OCI-LY3 (cell line): ENCODE data around the gene NDUFB10.

ENCODE experiments used
- EZH2phosphoT487 ChIP-seq: fragments of 200-600 bp; shearing (Covaris generic); IDR thresholded peaks from 2 replicates; pipeline ENCODE4 v1.6.1; 2018; ENCODE audit warnings: antibody characterized with exemption, mixed run types, low read depth
- TF ChIP-seq, protein P1 (sequence below): fragments of 200-600, 300-600 bp; sonication (generic); IDR thresholded peaks from 2 replicates; pipeline ENCODE4 v1.5.1; 2014; ENCODE audit warnings: antibody characterized with exemption, low read length, low read depth

DNA sequence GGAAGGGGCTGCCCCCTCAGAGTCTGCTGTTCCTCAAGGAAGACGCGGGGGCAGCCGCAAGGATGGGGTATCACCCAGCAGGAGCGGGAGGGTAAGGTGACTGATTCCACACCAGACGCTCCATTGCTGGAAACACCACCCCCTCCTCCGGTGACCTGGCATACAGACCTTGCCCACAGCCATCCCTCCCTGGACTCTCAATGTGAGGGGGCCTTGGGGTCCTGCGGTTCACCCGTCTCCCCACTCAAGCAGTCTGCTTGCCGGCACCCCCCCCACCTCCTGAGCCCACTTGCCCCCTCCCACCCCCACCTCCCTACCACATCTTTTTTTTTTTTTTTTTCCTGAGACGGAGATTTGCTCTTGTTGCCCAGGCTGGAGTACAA lies 29.0 kb upstream of the NDUFB10 start:
- TF ChIP-seq, protein P1, sequence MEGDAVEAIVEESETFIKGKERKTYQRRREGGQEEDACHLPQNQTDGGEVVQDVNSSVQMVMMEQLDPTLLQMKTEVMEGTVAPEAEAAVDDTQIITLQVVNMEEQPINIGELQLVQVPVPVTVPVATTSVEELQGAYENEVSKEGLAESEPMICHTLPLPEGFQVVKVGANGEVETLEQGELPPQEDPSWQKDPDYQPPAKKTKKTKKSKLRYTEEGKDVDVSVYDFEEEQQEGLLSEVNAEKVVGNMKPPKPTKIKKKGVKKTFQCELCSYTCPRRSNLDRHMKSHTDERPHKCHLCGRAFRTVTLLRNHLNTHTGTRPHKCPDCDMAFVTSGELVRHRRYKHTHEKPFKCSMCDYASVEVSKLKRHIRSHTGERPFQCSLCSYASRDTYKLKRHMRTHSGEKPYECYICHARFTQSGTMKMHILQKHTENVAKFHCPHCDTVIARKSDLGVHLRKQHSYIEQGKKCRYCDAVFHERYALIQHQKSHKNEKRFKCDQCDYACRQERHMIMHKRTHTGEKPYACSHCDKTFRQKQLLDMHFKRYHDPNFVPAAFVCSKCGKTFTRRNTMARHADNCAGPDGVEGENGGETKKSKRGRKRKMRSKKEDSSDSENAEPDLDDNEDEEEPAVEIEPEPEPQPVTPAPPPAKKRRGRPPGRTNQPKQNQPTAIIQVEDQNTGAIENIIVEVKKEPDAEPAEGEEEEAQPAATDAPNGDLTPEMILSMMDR = no peak
- no peak for TF ChIP-seq EZH2phosphoT487
